HG02884 (cell line): ENCODE data around the gene ZNF511.

Experiments
- ATAC-seq: cut with Tn5 transposase; IDR thresholded peaks from one replicate; pipeline ENCODE4 v1.9.1; 2021; ENCODE audit warnings: mild to moderate bottlenecking, moderate library complexity; ENCODE audit not compliant: unreplicated experiment

The ZNF511 gene

DNA sequence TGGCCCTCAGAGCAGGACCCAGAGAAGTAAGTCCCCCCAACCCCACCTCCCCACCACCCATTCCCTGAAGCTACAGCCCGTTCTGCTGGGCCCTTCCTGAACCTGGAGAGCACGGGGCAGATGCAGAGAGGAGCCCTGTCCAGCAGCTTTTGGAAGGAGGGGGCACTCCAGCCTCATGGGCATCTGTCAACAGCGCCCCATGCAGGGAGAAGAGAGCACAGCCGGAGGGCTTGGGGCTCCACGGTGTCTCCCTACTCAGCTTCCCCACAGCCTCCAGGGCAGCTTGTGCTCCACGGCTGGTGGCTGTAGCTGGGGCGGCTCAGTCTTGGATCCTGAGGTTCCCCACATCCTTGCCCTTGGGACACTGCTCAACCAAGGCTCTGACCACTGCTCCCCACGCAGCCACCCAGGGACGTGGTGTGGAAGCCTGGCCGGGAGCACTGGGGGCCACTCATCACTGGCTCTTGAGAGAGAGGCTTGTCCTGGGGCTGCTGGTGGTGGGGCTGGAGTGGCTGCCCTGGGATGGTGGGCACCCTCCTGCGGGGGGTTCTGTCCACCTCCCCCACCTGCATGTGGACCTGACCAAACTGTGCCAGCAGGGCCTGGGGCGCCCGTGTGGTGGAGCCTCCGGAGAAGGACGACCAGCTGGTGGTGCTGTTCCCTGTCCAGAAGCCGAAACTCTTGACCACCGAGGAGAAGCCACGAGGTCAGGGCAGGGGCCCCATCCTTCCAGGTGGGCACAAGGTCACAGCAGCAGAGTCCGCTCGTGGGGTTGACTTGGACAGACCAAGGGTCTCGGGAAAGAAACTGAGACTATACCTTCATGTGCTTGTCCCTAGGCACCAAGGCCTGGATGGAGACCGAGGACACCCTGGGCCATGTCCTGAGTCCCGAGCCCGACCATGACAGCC lies 42.9 kb downstream of the ZNF511 start:
- ATAC-seq: no peak

GRCh38 chr10:133353202-133353959 lies 44.7 kb downstream of the ZNF511 start:
- ATAC-seq: no peak

DNA sequence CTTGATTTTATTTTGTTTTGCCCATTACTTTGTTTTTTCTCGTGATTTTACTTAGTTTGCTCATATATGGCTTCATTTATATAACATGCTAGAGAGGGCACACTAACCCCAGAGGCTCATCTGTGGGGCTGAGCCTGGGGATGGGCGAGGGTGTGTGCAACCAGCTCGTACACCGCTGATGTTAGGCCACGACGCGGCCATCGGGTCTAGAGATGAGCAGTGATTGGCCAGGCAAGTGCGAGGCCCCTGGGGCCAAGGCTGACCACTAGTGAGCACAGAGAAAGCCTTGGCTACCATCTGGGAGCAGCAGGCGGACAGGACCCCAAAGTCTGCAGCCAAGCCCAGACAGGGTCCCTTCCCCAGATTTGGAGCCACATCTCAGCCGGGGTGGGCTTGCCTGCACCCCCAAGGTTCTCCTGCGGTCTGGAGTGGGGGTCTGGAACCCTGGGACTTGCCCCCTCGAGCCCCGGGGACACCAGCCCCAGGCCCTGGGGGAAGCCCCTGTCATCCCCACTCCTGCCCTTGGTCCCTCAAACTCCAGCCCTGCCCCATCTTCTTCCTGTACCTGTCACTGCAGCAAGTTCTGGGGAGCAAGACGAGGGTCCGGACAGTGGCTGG lies 45.4 kb downstream of the ZNF511 start:
- no peak for ATAC-seq

GRCh38 chr10:133354672-133355240 lies 46.0 kb downstream of the ZNF511 start:
- no peak for ATAC-seq

- ATAC-seq: no peak
Observed at GRCh38 chr10:133355266-133355665, 46.6 kb downstream of the ZNF511 start.

DNA sequence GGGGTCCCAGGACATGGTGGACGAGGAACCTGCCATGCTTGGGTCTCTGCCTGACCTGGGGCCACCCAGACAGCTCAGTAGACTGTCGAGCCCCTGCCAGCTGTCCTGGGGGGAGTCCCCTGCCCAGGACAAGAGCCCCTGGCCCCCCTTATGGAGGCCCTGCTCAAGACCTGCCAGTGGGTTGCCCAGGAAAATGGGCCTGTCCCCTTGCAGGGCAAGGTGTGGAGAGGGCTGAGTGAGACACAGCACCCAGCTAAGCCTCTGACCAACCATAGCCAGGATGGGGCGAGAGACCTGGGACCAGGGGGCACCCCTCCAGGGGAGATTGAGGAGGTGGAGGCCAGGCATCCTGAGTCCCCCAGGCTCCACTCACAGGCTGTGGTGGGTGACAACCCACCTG lies 47.3 kb downstream of the ZNF511 start:
- no peak for ATAC-seq

- no peak for ATAC-seq
Observed at GRCh38 chr10:133356549-133357284, 48.0 kb downstream of the ZNF511 start.

DNA sequence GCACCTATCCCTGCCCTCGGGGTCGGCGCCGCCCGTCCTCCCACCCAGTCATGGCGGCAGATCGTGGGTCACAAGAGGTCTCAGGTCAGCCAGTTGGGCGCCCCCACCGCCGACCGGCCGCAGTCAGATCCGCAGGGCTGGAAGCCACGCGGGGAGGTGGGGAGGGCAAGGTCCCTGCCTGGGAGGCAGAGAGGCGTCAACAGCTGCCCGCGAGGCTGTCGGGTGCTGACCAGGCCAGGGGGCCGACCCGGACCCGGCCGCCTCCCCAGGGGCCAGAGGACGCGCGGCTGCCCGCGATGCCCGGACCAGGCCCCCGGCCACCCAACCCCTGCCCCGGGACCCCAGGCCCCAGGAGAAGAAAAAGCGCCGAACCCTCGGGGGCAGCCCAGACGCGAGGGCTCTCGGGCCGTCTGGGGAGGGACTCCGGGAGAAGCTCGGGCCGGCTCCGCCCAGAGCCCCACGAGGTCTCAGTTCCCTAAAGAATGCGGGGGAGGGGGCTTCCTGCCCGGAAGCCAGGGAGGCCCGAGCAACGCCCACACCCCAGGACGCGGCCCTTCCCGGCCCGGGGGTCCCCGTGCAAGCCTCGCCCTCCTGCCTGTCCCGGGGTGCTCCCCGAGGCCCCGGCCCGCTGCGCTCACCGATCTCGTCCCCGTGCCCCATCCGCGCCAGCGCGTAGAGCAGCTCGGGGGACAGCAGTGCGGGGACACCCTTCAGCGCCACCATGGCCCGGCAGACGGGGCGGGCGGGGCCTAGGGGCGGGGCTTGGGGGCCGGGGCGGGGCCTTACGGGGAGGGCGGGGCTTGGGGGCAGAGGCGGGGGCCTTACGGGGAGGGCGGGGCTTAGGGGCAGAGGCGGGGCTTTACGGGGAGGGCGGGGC lies 48.8 kb downstream of the ZNF511 start, which contains the start of gene FUOM:
FUOM (minus strand) TSS at position 735 of the 877 bp plus-strand sequence; CDS start at position 723, 12 bp downstream.
- ATAC-seq: peak; percentile 68

DNA sequence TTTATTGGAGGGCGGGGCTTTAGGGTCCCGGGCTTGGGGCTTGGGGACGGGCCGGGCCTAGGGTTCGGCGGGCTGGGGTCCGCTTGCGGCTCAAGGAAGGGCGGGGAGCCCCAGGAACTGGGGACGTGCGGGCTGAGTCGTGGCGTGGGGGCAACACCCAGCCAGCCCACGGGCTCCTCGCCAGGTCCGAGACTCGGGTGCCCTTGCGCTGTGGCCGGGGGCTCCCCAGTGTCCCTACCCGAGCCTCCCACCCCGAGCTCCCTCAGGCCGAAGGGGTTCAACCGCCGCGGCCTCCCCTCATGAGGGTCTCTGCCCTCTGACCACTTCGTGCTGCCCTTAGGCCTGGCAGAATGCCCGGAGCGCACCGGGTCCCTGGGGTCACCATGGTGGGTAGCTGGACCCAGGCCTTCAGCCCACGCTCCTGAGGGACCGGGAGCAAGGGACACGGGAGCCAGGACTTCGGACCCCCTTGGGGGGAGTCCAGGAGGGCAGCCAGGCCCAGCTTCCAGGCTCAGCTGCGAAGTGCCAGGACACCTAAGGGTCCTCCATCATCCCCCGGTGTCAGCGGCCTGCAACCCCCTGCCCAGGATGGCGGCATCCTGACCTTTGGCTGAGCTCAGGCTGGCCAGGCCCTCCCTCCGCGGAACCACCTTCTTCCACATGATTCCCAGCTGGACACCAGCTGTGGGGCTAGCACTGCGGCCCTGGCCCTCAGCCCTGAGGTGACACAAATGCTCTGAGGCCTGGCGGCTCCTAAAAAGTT lies 49.6 kb downstream of the ZNF511 start:
- ATAC-seq: no peak

- ATAC-seq: no peak
Observed at GRCh38 chr10:133358925-133359310, 50.2 kb downstream of the ZNF511 start.

GRCh38 chr10:133359554-133359971 lies 50.8 kb downstream of the ZNF511 start:
- no peak for ATAC-seq

DNA sequence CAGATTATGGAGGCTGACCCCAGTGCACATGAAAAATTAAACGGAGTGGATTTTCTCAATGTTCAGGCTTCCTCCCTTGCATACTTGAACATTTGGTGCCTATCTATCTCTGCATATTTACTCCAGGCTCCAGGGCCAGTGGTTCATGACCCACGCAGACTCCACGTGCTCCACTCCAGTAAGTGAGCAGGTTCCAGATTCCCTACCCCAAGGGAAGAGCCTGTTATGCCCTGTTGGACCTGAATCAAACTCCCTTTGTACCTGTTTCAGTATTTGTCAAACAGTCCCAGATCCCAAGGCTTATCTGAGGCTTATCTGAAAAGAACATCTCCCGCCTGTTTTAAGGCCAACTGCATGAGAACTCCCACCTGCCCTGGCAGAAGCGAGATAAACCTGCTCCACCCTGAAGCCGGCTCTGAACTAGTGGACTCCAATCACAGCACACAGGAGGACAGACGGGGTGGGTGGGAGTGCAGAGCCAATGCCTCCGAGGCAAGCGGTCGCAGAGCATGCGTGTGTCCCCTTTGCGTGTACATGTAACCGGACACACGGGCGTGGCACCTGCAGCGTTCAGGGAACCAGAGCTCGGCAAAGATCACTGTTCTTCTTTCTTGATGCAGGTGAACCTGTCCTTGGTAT lies 51.4 kb downstream of the ZNF511 start:
- ATAC-seq: no peak

DNA sequence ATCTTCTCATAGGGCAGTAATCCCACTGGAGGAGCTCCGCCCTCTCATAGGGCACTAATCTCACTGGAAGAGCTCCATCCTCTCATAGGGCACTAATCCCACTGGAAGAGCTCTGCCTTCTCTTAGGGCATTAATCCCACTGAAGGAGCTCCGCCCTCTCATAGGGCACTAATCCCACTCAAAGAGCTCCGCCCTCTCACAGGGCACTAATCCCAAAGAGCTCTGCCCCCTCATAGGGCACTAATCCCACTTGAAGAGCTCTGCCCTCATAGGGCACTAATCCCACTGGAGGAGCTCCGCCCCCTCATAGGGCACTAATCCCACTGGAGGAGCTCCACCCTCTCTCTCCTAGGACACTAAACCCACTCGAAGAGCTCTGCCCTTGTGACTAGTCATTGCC lies 52.5 kb downstream of the ZNF511 start:
- ATAC-seq: no peak

DNA sequence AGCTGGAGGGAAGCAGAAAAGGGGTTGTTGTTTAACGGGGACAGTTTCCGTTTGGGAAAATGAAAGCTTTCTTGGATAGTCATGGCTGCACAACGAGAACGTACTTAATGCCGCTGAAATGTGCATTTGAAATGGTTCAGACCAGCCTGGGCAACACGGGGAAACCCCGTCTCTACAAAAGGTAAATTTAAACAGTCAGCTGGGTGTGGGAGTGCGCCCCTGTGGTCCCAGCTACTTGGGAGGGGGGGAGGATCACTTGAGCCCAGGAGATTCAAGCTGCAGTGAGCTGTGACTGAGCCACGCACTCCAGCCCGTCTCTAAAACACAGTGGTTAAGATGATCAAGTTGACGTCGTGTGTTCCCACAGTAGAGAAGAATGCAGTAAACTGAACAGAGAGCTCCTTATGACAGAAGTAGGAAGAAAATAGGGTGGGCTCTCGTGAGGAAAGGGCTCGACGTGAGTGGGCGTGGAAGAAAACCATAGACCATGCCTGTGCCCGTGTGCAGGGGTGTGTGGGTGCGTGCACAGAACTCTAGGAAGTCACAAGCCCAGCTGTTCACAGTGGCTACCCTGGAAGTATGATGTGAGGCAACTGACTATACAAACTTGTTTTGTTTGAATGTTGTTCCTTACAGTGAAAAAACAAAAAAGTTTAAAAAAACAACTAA lies 53.2 kb downstream of the ZNF511 start:
- peak; percentile 32 for ATAC-seq
